RCC 7860 (cell line): ENCODE results near the gene CPS1.

ENCODE experiments used
- DNase-seq: peaks from one replicate; pipeline ENCODE4 v3.0.0-alpha.2; 2015; ENCODE audit warnings: low spot score
- FAIRE-seq: peaks from 2 replicates; lab custom pipeline; 2012; peaks lifted over from hg19 to GRCh38; lab: Jason Lieb, UNC

CPS1 gene

GRCh38 chr2:210546424-210547208 lies 9.8 kb upstream of the CPS1 start:
- no peak for FAIRE-seq

GRCh38 chr2:210548031-210548430 lies 8.4 kb upstream of the CPS1 start:
- FAIRE-seq (no peak), DNase-seq (no peak)

More at GRCh38 chr2:210546424-210547208, 9.8 kb upstream of the CPS1 start:
- DNase-seq, result no peak

GRCh38 chr2:210548878-210549384 lies 7.5 kb upstream of the CPS1 start:
- no peak for FAIRE-seq
- no peak for DNase-seq

DNA sequence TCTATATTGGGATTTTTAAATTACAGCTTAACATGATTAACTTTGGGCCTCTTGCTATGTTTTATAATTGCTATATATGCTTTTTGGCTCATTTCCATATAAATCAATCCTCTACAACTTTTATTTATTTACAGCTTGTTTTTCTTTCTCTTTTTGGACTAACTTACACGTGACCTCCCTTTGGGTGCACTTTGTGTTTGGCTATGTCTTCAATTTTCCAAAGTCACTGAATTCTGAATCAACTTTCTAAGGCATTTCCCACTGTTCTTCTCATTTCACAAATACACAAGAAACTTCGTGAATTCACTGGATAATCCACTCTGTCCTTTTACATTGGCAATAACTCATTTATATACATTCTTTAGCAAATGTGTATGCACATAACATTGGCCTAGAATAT lies 5.4 kb upstream of the CPS1 start:
- FAIRE-seq (no peak), DNase-seq (no peak)

GRCh38 chr2:210553373-210553772 lies 3.0 kb upstream of the CPS1 start:
- peak; percentile 48 for FAIRE-seq
- peak; percentile 37 for DNase-seq

DNA sequence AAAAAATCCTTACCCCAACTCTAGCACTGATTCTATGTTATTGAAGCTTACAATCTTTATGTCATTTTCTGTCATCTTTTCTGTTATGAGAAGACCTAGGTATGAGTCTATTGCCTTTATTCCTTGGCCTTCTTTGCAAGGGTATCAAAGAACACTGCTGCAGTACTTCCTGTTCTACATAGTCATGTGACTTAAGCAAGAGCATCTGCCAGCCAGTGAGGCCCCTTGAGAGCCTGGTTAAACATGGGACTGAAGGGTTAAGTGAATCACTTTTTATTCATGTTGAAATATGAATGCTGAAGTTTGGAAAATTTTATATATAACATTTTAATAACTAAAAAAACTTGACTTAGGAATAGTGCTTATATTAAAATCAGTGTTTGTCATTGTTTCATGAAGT lies 844 bp upstream of the CPS1 start:
- FAIRE-seq (no peak), DNase-seq (no peak)

GRCh38 chr2:210557721-210558120 lies 1.3 kb downstream of the CPS1 start:
- no peak for DNase-seq
- FAIRE-seq, result no peak

DNA sequence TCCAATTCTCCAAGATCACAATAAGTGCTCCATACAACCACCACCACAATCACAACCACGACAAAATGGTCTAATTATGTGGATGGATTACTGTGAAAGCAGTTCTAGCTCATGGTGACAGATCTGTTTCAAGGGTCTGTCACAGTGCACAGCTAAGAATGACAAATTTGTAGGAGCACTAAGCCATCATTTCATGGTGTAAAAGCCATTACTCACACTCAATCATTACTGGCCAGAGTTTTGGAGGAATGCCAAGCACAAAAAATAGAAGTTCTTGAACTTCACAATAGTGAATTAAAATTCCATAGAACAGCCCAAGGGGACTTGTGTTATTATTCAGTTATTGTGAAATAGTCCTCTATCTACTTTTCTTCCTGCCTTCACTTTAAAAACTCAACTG lies 2.3 kb downstream of the CPS1 start:
- FAIRE-seq (no peak), DNase-seq (no peak)

DNA sequence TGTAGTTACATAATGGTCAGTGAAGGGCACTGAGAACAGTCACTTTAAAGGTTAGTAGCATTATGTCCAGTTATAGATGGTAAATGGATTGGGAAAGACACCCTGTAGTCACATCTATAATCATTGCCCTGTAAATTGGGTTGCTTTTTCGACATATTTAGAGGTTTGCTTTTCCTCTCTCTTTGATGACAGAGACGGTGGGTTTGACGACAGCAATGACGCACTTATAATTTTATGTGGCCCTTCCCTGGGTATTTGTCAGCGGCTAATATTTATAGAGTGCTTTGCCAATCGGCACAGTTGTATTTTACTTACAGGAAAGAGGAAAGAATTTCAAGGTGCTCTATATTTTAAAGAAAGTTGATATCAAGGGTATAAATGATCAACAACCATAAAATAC lies 2.8 kb downstream of the CPS1 start:
- DNase-seq (no peak), FAIRE-seq (no peak)

DNA sequence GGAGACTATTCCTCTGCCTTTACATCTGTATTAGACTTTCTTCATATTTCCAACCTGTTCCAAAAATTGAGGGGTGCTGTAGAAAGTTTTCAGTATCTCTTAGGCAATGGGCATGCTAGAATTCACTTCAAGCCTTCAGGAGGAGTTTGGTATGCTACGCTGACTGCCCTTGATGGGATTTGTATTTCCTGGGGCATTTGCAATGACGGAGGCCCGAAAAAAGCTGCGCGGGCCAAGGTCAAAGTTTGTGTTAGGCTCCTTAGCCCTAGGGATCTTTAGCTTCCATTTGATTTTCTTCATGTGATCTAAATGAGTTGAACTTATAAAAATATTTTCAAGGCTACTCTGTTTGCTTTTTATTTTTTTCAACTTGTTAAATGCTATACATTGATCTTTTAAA lies 5.1 kb downstream of the CPS1 start:
- DNase-seq, result no peak
- FAIRE-seq, result no peak

DNA sequence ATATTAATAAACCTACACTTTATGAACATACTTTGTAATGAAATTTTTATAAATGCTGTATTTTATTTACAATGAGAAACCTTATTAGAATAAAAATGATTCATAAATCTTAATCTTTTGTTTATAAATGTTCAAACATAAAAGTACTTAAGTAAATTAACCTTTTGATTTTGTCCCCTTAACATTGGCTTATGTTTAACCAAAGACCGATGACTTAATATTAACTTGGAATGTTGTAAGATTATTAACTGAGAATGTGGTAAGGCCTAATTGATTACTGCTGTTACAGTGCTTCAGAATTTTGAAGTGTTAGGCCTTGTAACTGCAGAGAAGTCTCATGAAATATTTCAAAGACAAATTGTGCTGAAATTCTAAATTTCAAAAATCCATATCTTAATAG lies 5.7 kb downstream of the CPS1 start:
- DNase-seq (no peak), FAIRE-seq (peak; percentile 71)

DNA sequence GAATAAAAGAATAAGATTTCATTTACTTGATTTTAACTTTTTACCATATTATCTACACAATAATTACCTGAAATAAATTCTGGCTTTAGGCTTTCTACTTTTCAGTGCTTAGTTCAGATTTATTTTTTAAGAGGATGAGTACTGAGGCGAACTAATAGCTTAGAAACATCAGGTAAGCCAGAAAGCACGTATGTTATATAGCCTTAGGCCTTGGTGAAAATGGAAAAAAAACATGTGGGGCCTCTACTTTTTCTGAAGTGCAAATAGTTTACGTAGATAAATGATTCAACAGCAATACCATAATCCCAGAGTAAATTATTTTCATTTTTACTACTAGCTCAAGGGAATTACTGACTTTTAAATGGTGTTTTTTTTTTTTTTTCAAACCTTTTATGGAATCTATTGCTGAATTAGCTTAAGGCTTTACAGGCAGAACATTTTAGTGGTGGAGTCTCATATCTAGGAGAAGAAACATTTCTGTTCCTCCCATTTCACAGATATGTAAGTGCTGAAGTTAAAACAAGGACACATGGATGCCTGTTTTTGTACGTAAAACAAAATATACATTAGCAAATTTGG lies 6.2 kb downstream of the CPS1 start:
- no peak for DNase-seq
- FAIRE-seq, result no peak

GRCh38 chr2:210567279-210567678 lies 10.9 kb downstream of the CPS1 start:
- DNase-seq (no peak), FAIRE-seq (no peak)

- no peak for DNase-seq
- FAIRE-seq, result no peak
These were observed 11.7 kb downstream of the CPS1 start for GRCh38 chr2:210568108-210568507.

- DNase-seq (peak; percentile 50), FAIRE-seq (peak; percentile 41)
These were observed 21.1 kb downstream of the CPS1 start for GRCh38 chr2:210577263-210578071.

- FAIRE-seq (peak; percentile 38), DNase-seq (no peak)
These were observed 28.4 kb downstream of the CPS1 start for GRCh38 chr2:210584834-210585233.

GRCh38 chr2:210586381-210586780 lies 30.0 kb downstream of the CPS1 start:
- no peak for DNase-seq
- FAIRE-seq, result no peak

GRCh38 chr2:210591663-210592062 lies 35.3 kb downstream of the CPS1 start:
- DNase-seq (no peak), FAIRE-seq (no peak)

GRCh38 chr2:210592726-210593125 lies 36.3 kb downstream of the CPS1 start:
- FAIRE-seq (no peak), DNase-seq (no peak)

GRCh38 chr2:210593166-210593565 lies 36.8 kb downstream of the CPS1 start:
- no peak for DNase-seq
- no peak for FAIRE-seq

- FAIRE-seq (no peak), DNase-seq (no peak)
These were observed 41.8 kb downstream of the CPS1 start for GRCh38 chr2:210598219-210598618.

- DNase-seq, result no peak
- no peak for FAIRE-seq
These were observed 43.1 kb downstream of the CPS1 start for GRCh38 chr2:210599476-210599875.
